NCI-H2171 treated with DMSO at 0.1 percent for 48 hours (cell line): ENCODE measurements around the gene ULBP1.
"Not testable (repeated sequence)": the region's sequence is repeated elsewhere in the genome, so short reads cannot be mapped to it uniquely, and the experiment has no call there.

ENCODE experiments used
- DNase-seq: peaks from one replicate; lab custom pipeline; 2025; lab: John Stamatoyannopoulos, UW

Gene ULBP1

DNA sequence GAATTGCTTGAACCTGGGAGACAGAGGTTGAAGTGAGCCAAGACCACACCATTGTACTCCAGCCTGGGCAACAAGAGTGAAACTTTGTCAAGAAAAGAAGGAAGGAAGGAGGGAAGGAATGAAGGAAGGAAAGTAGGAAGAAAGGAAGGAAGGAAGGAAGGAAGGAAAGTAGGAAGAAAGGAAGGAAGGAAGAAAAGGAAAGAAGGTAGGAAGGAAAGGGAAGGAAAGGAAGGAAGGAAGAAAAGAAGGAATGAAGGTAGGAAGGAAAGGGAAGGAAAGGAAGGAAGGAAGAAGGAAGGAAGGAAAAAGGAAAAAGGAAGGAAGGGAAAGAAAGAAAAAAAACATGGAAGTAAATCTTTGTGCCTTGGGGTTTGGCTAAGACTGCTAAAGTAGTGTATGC, 11.7 kb downstream of the ULBP1 start:
- no peak for DNase-seq

DNA sequence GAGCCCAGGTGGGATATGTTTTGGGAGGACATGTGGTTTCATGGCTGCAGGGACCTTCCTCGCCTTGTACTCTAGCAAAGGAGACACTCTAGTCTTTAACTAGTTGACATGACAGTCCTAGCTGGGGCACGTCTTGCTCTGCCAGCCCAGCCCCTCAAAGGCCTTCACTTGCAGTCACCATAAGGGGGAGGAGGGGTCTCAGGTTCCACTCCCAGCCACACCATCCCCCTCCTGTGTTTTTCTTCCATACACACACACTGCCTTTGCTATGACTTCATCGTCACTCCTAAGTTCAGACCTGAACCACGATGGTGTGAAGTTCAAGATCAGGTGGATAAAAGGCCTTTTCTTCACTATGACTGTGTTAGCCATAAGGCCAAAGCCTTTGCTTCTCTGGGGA, 13.5 kb downstream of the ULBP1 start:
- DNase-seq, result no peak

DNA sequence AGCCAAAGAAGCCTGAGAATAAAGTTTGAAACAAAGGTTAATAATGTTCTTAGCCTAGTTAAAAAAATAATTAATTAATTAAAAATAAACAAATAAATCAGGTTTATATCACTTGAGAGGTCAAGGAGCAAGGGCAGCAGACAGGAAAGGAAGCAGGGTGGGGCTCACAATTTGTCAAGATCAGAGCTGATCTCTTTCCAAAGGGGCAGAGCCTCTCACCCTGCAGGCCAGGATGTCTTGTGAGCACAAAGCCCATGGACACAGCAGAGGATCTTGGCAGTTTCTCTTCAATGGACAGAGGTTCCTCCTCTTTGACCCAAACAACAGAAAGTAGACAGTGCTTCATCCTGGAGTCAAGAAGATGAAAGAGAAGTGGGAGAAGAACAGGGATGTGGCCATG, 14.9 kb downstream of the ULBP1 start:
- DNase-seq, result no peak

DNA sequence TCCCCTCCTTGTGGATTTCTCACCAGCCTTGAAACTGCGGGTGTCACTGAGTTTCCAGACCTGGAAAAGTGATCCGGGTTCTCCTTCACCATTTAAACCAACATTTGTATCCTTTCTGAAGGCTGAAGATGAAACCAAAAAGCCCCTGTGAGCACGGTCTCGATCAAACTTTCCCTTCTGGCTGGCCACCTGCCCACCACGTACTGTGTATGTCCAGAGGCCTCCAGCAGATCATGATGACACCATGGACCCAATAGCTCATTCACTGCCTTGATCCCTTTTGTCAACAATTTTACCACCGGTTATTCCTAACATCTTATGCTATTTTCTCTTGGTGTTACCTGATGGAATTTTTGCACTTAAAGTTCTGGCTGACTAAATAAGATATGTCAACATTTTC, 15.6 kb downstream of the ULBP1 start:
- no peak for DNase-seq

DNA sequence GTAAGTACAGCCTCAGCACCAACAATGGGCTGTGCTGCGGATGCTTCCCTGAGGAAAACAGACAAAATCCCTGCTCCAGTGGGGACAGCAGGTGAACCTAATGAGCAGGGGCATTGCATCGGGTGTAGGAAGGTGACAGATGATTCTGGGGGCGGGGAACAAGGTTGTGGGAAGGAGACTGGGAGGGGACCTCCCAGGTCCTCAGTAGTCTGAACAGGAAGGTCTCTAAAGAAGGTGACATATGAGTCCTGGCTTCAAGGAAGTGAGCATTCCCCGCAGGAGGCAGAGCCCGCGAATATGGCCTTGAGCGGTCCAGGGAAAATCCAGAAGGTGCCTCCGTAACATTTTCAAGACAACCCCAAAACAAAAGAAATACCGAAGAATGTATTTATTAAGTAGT, 19.4 kb downstream of the ULBP1 start:
- peak; percentile 80 for DNase-seq

DNA sequence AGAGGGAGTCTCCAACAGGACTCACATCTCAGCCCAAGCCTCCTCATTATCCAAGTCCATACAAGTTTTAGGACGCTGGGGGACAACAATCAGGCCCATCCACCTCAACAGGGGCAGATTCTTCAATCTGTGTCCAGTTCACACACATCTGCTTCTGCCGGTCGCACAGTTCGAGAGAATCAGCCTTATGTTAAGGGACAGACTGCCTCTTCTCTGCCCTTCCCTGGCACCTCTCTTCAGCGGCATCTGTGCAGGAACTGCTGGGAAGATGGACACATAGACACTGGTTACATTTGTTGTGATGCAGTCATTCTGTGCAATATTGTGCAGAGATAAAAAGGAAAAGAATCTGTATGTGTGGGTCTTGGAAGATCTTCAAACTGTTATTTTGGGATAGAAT, 21.0 kb downstream of the ULBP1 start:
- no peak for DNase-seq

DNA sequence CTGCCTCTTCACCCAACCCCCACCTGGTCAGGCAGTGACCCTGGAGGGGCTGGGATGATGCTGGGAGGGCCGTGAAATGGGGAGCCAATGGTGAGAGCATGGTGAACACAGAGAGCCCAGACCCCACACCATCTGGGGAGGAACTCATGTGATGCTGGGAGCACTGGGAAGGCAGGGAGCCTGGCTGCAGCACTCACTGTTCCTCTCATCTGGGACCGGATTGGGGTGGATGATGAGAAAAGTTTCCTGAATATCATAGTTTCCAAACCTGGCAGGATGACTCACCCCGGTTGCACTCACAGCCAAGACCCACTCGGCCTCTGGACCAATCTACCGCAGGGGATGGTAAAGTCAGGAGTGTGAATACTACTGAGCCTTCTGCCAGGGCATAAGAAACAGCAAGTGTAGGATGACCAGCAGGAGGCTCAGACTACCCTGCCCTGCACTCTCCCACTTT, 21.8 kb downstream of the ULBP1 start:
- DNase-seq, result no peak

DNA sequence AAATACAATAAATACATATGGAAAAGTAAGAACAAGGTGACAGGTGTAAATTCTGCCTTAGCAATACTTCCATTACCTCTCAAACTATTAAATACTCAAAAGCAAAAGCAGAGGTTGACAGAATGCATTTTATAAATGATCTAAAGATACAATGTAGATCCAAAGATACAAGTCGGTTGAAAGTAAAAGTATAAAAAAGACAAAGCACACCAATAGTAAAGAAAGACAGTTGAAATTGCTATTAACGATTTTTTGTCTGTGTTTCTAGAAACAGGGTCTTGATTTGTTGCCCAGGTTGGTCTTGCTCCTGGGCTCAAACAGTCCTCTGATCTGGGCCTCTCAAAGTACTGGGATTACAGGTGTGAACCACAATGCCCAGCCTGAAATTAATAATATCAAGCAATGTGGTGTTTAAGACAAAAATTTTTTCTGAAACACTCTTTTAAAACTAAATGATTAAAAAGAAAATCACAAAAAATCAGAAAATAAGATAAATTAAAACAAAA, 23.9 kb downstream of the ULBP1 start:
- no peak for DNase-seq

DNA sequence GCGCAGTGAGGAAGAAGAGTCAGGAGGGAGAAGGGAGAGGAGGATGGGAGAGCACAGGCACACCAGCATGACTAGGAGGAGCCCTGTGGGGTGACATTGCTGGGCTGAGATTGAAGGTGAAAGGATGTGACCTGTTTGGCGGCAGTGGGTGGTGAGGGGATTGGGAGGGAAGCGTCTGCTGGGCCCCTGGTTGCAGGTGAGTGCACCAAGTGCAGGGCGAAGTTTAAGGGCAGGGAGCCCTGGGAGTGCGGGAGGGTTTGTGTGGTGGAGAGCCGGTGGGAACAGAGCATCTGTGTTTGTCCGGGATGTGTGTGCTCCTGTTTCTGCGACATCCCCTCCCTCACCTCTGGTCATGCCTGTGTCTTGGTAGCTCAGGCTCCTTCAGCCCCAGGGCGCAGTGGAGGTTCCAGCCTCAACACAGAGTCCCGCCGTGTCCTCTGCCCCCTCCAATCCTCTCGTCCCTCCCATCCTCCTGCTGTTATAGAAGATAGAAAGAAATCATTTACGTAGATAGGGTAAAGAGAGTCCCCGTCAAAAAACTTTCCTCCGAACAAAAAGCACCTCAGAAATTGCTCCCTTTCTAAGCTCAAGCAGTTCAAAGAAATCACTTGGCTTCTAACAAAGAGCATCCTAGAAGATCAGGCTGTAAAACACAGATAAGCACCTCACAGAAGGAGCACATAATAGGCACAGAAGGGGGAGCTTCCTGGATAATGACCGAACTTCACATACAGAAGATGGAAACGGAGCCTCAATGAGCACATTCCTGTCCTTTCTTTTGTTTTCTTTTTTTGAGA, 25.0 kb downstream of the ULBP1 start:
- DNase-seq, result no peak

DNA sequence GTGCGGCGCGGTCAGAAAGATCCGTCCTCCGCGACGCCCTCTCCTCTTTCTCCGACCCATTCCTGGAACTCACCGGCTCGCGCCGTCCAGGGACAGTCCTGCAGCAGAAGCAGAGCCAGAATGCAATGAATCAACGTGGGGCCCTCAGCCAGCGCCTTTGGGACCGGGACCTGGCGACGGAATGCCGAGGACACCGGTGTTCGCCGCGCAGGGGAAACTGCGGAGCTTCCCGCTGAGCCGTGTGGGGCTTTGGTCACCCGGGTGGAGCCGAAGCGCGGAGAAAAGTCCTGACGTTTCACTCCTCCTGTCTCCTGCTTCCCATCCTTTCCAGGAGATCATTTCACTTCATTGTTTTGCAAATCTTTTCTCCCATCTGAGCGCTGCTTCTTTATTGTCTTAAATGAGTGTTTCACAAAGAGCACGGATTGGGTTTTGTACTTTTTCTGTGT, 26.5 kb downstream of the ULBP1 start:
- DNase-seq, result no peak

DNA sequence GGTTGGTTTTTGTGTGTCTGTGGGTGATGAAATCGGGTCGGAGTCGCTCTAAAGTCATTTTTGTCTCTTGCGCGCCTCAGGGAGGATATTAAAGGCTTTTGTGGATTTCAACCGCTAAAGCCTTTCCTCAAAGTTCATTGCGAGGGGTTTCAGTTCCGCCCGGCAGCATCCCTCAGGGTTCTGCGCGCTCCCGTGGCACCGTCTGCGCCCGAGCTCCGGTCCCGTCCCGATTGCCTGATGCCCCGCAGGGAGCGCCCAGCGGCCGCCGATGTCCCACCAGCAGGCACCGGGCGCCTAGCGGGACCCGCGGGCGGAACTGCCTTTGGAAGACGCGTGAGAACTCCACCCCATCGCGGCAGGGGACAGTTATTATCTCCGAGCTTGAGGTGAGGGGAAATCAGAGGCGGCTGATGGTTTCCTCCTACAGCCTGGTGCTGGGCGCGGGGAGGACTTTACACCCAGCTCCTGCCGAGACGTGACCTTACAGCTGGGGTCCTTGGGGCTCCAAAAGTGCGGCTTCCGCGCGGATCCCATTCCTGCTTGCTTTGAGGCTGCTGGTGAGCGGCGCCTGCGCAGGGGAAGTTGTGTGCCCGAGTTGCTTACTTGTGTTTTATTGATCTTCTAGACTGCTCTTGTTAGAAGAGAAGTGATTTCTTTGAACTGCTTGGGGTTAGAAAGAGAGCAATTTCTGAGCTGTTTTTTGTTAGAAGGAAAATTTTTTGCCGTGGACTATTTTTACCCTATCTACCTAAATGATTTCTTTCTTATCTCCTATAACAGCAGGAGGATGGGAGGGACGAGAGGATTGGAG, 27.1 kb downstream of the ULBP1 start:
- DNase-seq, result no peak

DNA sequence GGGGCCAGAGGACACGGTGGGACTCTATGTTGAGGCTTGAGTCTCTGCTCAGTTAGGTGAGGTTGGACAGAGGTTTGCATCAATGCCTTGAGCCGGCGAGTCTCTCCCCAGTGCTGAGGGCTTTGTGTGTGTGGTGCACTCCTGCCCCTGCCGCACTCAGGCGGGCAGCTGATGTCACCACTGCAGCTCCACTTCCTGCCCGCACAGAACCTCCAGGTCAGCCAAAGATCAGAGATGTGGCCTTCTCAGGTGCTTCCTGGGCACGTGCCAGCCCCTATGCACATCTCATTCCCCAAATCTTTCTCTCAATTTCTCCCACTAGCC, 27.7 kb downstream of the ULBP1 start:
- DNase-seq, result not testable (repeated sequence)

DNA sequence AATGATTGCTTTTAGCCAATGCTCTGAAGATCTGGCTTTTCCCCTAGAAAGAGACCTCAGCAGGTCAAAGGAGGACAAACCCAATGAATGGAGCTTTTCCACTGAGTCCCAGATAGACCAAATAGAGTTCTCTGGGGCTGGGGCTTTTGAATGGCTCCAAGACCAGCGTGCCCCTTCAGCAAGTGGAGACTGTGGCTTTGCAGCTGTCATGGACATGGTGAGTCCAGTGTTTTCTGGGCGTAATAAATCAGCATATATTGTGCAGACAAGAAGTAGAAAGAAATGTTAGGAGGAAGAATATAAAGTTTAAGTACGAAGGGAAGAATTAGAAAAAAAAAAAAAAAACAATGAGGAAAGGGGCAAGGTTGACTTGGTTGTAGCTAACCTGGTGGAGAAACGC, 28.1 kb downstream of the ULBP1 start:
- DNase-seq, result no peak

DNA sequence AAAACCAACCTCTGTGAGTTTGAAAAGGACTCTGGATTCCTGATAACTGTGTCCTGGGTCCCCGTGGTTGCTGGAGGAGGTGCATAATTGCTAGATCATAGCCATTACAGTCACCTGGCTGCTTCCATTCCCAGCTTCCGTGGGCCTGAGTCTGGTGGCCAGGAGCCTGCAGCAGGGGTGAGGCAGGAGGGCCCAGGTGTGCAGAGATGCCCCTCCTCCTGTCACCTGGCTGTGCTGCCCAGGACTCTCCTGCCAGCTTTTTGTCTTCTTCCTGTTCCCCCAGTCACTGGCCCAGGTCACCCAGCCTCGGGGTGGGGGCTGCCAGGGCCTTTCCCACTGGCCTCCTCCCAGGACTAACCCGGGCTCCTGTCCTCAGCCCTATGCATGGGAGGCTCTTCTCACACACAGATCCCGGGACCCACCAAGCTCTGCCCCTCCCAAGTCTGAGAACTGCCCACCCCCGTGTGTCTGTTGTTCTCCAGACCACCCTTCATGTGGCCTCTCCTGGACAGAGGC, 31.6 kb downstream of the ULBP1 start:
- DNase-seq, result no peak

DNA sequence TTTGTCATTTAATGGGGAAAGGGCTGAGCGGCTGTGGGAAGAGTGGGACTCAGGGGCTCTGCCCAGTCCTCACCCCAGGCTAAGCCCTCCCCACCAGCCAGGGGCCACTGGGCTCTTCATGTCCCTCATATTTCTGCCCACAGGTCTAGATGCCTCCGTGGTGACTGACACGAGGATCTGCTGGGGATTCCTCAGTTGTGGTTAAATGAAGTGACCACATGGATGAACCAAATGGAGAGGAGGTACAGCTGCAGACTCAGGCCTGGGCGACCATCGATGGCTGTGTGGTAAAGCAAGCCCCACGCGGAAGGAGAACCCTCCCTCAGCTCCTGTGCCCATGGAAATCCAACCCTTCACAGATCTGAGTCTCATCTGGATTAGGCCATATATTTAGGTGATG, 32.2 kb downstream of the ULBP1 start:
- DNase-seq, result no peak

DNA sequence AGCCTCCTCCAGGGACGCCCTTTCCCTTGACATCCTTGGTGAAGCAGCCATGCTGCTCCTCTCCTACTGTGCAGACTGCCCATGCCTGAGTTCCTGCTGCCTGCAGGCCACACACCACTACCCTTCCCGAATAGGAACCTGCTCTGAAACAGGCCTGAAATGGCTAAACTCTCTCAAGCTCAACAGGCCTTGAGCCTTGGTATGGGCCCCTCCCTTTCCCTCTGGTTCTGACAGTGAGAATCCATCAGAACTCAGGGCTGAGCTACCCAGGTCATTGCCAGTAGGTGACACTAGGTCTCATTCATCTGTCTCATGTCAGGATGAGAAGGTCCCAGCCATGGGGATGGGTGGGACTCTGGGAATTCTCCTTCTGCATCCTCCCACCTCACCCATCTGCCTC, 35.9 kb downstream of the ULBP1 start:
- no peak for DNase-seq

DNA sequence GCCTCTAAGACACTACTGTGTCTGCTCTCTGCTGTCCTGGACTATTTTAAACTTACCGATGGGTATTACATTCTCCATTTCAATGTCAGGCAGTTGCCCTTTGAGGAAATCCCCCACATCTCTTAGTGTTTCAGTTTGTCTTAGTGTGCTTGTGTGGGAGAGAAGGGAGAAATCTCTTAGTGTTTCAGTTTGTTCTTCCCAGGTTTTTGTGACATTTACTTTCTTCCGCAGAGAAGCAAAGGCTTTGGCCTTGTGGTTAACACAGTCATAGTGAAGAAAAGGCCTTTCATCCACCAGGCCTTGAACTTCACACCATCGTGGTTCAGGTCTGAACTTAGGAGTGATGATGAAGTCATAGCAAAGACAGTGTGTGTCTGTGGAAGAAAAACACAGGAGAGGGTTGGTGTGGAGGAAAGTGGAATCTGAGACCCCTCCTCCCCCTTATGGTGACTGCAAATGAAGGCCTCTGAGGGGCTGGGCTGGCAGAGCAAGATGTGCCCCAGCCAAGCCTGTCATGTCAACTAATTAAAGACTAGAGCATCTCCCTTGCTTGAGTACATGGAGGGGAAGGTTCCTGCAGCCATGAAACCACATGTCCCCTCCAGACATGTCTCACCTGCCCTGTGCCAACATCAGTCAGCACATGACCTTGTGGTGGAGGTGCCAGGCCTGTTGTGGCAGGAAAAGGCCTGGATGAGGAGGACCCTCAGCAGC, 37.7 kb downstream of the ULBP1 start:
- DNase-seq, result no peak

DNA sequence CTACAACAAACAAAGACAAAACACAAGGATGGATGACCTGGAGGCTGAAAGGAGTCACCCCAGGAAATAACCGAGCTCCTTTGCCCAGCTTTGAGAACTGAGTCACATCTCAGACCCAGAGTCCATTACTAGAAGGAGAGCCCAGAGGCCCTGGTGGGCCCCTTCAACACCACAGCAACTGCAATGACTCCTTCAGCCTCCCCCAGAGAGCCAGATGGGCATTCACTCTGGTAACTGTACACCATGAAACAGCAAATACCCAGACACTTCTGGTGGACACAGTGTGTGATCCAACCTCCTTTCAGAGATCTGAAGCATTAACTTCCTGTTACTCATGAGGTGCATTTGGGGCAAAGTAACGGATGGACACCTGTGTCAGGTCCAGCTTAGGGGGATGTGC, 39.0 kb downstream of the ULBP1 start:
- no peak for DNase-seq

DNA sequence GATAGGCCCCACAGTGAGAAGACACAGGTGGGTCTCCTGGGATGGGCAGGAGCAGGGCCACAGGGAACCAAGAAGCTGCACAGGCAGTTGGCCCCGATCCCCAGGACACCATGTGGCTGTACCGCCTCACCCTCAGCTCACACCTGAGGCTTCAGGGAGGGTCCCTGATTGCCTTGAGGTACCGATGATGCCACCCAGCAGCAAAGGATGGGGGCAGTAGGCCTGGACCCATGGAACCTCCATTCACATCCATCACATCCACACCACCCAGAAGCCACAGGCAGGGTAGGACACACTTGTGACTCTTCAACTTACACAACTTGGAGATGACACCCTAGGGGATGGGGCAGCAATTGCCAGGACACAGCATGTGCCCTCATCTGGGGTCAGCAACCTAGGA, 39.9 kb downstream of the ULBP1 start:
- DNase-seq, result not testable (repeated sequence)

DNA sequence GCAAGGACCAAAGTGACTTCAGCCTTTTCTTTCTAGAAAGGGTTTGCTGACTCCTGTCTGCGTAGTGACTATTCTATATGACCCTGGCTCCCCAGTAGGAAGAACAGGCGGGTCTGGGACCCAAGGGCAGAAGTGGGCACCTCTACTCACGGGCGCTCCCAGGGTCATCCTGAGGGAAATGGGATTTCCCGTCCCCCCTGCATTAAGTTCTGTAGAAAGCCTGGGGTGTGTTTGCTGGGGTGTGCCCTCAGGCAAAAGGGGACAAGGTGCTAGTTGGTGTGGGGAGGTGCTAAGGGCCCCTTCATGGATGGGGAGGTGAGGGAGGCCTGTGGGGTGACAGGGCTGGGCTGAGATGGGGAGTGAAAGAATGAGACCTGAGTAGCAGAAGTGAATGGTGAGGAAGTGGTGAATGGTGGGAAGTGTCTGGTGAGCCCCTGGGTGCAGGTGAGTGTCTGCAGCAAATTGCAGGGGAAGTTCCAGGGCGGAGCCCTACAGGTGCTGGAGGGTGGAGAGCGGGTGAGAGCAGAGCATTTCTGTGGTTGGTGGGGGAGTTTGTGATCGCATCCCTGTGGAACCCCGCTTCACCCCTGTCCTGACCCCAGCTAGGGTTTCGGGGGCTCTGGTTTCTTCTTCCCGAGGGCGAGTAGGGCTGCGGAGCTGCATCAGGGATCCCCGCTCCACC, 40.5 kb downstream of the ULBP1 start:
- DNase-seq, result no peak

DNA sequence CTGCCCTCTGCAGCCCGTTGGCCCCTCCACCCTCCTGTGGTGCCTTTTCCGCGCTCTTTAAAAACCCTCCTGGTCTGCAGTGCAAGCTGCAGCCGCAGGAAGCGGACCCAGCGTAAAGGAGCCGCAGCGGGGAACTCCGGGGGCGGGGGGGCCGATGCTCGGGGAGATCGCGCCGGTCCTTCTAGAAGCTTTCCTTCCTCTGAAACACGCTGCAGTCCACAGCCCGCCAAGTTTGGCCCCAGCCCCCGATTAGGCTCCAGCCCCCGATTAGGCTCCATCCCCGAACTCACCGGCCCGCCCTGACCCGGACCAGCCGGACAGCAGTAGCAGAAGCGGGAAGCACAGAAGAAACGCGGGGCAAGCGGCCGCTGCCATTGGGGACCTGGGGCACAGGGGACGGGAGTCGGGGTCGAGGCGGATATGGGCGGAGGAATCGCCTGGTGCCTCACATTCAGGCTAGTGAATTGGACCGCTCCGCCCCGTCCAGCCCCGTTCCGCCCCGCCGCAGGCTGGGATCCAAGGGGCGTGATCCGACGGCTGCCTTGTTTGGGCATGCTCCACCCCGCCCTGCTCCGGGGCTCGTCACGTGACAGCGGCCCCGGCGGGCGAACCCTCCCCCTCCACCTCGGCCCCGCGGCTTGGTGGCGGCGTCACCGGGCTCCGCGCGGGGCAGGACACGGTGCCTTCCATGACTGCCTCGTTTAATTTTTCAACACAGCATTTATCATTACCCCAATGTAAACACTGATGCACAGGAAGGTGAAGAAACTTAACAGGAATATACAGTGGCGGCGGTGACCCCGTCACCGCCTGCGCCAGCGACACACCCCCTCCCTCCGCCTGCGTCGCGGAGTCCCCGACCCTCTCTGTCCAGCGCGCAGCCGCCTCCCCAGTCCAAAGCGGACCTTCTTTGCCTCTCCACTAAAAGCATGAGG, 41.3 kb downstream of the ULBP1 start:
- DNase-seq, result peak; percentile 90
